Suprapubic skin (tissue), 4 donors: Measurements from ENCODE around the gene C16orf90. TPM values are rescaled to one million over a fixed set of nuclear protein-coding genes. Genes with fewer than 3 reads are reported as not detected.

ENCODE experiments used
- DNase-seq, 2 donors: peaks; one replicate each; pipeline ENCODE4 v3.0.0-alpha.2; 2019; ENCODE audit warnings: low spot score in 2 of 2
- H3K27ac ChIP-seq: fragments of 200-600 bp; sonication (generic); one replicate; pipeline ENCODE4 v1.5.1; 2019
- H3K27me3 ChIP-seq: fragments of 200-600 bp; sonication (generic); one replicate; pipeline ENCODE4 v1.5.1; 2019
- H3K36me3 ChIP-seq: fragments of 200-600 bp; sonication (generic); one replicate; pipeline ENCODE4 v1.5.1; 2019
- H3K4me1 ChIP-seq: fragments of 200-600 bp; sonication (generic); one replicate; pipeline ENCODE4 v1.5.1; 2019
- H3K4me3 ChIP-seq: fragments of 200-600 bp; sonication (generic); one replicate; pipeline ENCODE4 v1.5.1; 2019; ENCODE audit warnings: mild to moderate bottlenecking
- H3K9me3 ChIP-seq: fragments of 200-600 bp; sonication (generic); one replicate; pipeline ENCODE4 v1.5.1; 2019
- CTCF ChIP-seq, 2 donors: fragments of 200-600 bp in 1 of 2; fragments of 450-650 bp in 1 of 2; sonication (generic) in 1 of 2; IDR thresholded peaks; one replicate each; pipeline ENCODE4 v1.5.1; 2016 to 2019; ENCODE audit warnings: antibody characterized with exemption in 2 of 2, mild to moderate bottlenecking in 1 of 2, moderate library complexity in 1 of 2
- EP300 ChIP-seq: sonication (generic); formaldehyde crosslinking; IDR thresholded peaks from one replicate; pipeline ENCODE4 v1.6.1; 2017; ENCODE audit warnings: antibody characterized with exemption
- POLR2A ChIP-seq, 2 donors: fragments of 450-650 bp; IDR thresholded peaks; one replicate each; pipeline ENCODE4 v1.6.1; 2017; ENCODE audit warnings: antibody characterized with exemption in 2 of 2, mild to moderate bottlenecking in 2 of 2, moderate library complexity in 2 of 2
- POLR2AphosphoS5 ChIP-seq, 3 donors: sonication (generic); formaldehyde crosslinking; IDR thresholded peaks; one replicate each; pipeline ENCODE4 v1.6.1; 2017; ENCODE audit warnings: antibody characterized with exemption in 3 of 3
- WGBS: methylation state at CpG from one replicate; pipeline ENCODE4 v1.1.5; 2018; 5-methylcytosine and 5-hydroxymethylcytosine counted together
- total RNA-seq, 4 donors: library from RNA; depleted of rRNA; stranded (reverse); fragments of >200 nt; gene quantifications; one replicate each; pipeline ENCODE4 v1.1.0, GENCODE V29; 2016

The C16orf90 gene
- total RNA-seq, 4 donors from 2014 or later, result not detected

- H3K9me3 ChIP-seq, result no peaks in the 10 kb centered on the region
- TF ChIP-seq CTCF (IDR thresholded peaks at IDR 0.05), result no peak
- TF ChIP-seq POLR2A (IDR thresholded peaks at IDR 0.05), result no peak
- no peak for TF ChIP-seq EP300
- TF ChIP-seq POLR2AphosphoS5 (IDR thresholded peaks at IDR 0.05), result no peak
- no peak for DNase-seq
- H3K27me3 ChIP-seq, result no peaks in the 10 kb centered on the region
- peaks cover 50% of the 10 kb centered on the region for H3K36me3 ChIP-seq
- H3K27ac ChIP-seq, result no peak overlapping the region
- 82% methylated on average over 19 of the region's 24 CpGs for WGBS
- no peaks in the 10 kb centered on the region for H3K4me1 ChIP-seq
- no peak overlapping the region for H3K4me3 ChIP-seq
Observed at GRCh38 chr16:3487521-3488410, 7.5 kb downstream of the C16orf90 start.

- Histone ChIP-seq H3K4me3 (no peak overlapping the region), H3K4me1 (no peaks in the 10 kb centered on the region), H3K9me3 (no peaks in the 10 kb centered on the region), H3K27me3 (no peaks in the 10 kb centered on the region), H3K36me3 (peaks cover 61% of the 10 kb centered on the region), H3K27ac (no peak overlapping the region)
- no peak for DNase-seq
- 92% methylated on average over 20 of the region's 24 CpGs for WGBS
- TF ChIP-seq EP300, result no peak
- no peak for TF ChIP-seq POLR2AphosphoS5 (IDR thresholded peaks at IDR 0.05)
- TF ChIP-seq POLR2A (IDR thresholded peaks at IDR 0.05), result no peak
- TF ChIP-seq CTCF (IDR thresholded peaks at IDR 0.05), result no peak
Observed at GRCh38 chr16:3486506-3487215, 8.6 kb downstream of the C16orf90 start.

GRCh38 chr16:3485821-3486505 is 9.3 kb downstream of the C16orf90 start:
- Histone ChIP-seq H3K27ac (no peak overlapping the region), H3K4me3 (no peak overlapping the region), H3K36me3 (peaks cover 68% of the 10 kb centered on the region), H3K9me3 (no peaks in the 10 kb centered on the region), H3K27me3 (no peaks in the 10 kb centered on the region), H3K4me1 (no peaks in the 10 kb centered on the region)
- DNase-seq, result no peak
- no peak for TF ChIP-seq EP300
- no peak for TF ChIP-seq POLR2A (IDR thresholded peaks at IDR 0.05)
- no peak for TF ChIP-seq POLR2AphosphoS5 (IDR thresholded peaks at IDR 0.05)
- no peak for TF ChIP-seq CTCF (IDR thresholded peaks at IDR 0.05)
- WGBS, result 76% methylated on average over 5 of the region's 20 CpGs

GRCh38 chr16:3485097-3485745 is 10.1 kb downstream of the C16orf90 start:
- Histone ChIP-seq H3K4me3 (no peak overlapping the region), H3K36me3 (peaks cover 75% of the 10 kb centered on the region), H3K27ac (no peak overlapping the region), H3K4me1 (no peaks in the 10 kb centered on the region), H3K27me3 (no peaks in the 10 kb centered on the region), H3K9me3 (no peaks in the 10 kb centered on the region)
- 89% methylated on average over 9 of the region's 15 CpGs for WGBS
- no peak for DNase-seq
- TF ChIP-seq CTCF (IDR thresholded peaks at IDR 0.05) (no peak), EP300 (no peak), POLR2AphosphoS5 (IDR thresholded peaks at IDR 0.05) (no peak), POLR2A (IDR thresholded peaks at IDR 0.05) (no peak)
